Motor neuron (in vitro differentiated cells): ENCODE results near the gene KCNAB1. TPM values are rescaled to one million over a fixed set of nuclear protein-coding genes. Genes with fewer than 3 reads are reported as not detected.

Source experiments
- total RNA-seq, 8 experiments: library from RNA; unstranded; fragments of 300-600 nt; gene quantifications; 2 replicates each; pipeline versions ENCODE4 v1.2.3 to v1.2.4, GENCODE V29; 2022

KCNAB1 gene
- total RNA-seq, 8 experiments from 2014 or later: 1.7 to 4.8 (median 2.8) TPM

Other genes with a start within 250 kb of the KCNAB1 start
- gene GMPS, start 249.9 kb upstream of the KCNAB1 start, total RNA-seq: 100 to 1,000 TPM in 1 of 8 experiments, 10 to 100 TPM in 7; 33.4 to 105 (median 48.1) TPM